ENCODE measurements around the gene PRSS57. TPM values are rescaled to one million over a fixed set of nuclear protein-coding genes. Genes with fewer than 3 reads are reported as not detected.

PRSS57 gene
- total and polyA plus RNA-seq, 4 donors = 0.10 to 2.0 (median 0.60) TPM; not detected in 1

DNA sequence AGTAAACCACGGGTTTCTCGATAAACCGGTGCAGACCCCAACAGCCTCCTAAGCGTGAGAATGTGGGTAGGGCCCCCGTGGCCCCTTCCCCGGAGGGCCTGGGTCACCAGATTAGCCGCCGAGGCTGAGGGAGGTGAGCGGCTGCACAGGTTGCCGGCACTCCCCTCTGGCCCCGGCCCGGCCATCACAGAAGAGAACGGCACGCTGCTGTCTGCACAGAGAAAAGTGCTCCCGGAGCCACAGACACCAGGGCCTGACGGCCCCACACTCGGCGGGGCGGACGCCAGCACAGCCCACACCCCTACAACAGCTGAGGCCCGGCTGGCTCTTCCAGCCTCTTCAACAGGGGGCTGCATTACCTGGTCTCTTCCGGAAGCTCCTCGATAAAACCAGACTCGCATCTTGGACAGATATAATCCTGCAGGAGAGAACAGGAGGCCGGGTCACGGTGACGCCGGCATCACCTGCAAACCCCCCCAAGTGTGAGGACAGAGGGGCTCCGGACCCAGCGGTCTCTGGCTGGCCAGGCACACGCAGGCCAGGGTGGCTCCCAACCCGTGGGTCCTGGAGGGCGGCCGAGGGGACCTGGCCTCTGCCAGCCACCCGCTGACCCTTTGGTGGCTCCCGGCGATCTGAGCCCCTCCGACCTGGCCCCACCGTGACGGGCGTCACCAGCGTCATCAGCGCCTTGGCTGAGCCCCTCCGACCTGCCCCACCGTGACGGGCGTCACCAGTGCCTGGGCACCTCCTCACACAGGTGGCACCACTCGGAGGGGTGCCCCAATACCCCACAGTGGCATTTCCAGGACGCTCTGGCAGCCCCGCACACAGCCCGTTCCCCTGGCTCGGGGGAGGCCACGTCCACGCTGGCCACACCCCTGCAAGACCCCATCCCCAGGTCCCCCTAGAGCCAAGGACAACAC is 42.5 kb downstream of the PRSS57 start:
- H3K27me3 ChIP-seq (ENCODE audit: control insufficient read depth in 3 of 3, insufficient read depth in 3 of 3, low read length in 2 of 3) = no peaks in the 10 kb centered on the region
- no peak for ATAC-seq (ENCODE audit: insufficient read depth, low FRiP score)
- TF ChIP-seq, protein P1, sequence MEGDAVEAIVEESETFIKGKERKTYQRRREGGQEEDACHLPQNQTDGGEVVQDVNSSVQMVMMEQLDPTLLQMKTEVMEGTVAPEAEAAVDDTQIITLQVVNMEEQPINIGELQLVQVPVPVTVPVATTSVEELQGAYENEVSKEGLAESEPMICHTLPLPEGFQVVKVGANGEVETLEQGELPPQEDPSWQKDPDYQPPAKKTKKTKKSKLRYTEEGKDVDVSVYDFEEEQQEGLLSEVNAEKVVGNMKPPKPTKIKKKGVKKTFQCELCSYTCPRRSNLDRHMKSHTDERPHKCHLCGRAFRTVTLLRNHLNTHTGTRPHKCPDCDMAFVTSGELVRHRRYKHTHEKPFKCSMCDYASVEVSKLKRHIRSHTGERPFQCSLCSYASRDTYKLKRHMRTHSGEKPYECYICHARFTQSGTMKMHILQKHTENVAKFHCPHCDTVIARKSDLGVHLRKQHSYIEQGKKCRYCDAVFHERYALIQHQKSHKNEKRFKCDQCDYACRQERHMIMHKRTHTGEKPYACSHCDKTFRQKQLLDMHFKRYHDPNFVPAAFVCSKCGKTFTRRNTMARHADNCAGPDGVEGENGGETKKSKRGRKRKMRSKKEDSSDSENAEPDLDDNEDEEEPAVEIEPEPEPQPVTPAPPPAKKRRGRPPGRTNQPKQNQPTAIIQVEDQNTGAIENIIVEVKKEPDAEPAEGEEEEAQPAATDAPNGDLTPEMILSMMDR (IDR thresholded peaks at IDR 0.05; ENCODE audit: control extremely low read depth, extremely low read depth) = no peak
- H3K36me3 ChIP-seq (ENCODE audit: control insufficient read depth in 4 of 4, insufficient read depth in 4 of 4, low read length in 4 of 4) = peaks cover 2 to 60% (median 10%) of the 10 kb centered on the region in 4 donors
- H3K9ac ChIP-seq (ENCODE audit: insufficient read depth in 1 of 2, low read length in 2 of 2) = no peak overlapping the region
- H3K4me1 ChIP-seq (ENCODE audit: control insufficient read depth in 5 of 5, insufficient read depth in 5 of 5, low read length in 5 of 5) = no peaks in the 10 kb centered on the region
- H3K4me3 ChIP-seq = no peak overlapping the region
- 94 to 95% methylated on average over 45 to 54 of the region's 54 CpGs for WGBS, 2 donors
- DNase-seq = no peak
- H3K27ac ChIP-seq (ENCODE audit: low read depth in 1 of 2, low read length in 1 of 2) = no peak overlapping the region
- no peaks in the 10 kb centered on the region for H3K9me3 ChIP-seq (ENCODE audit: control insufficient read depth in 4 of 4, insufficient read depth in 3 of 4, low read length in 3 of 4)

DNA sequence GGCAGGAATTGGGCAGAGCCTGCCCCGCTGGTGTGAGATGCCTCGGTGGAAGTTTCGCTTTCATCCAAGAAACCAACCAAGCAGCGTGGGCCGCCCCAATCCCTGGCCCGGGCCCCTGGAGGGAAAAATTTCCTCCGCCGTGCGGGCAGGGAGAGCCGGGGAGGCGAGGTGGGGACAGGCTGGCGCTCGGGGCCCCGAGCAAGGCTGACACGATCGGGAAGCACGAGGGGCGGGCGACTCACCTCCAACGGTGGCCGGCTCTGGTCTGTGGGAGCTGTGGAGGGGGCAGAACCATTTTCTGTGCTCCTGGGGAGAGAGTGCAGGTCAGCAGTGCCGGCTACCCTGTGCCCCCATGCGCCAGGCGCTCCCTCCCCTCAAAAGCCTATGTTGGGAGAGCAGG is 43.3 kb downstream of the PRSS57 start:
- 90 to 92% methylated on average over 24 of the region's 24 CpGs for WGBS, 2 donors

DNA sequence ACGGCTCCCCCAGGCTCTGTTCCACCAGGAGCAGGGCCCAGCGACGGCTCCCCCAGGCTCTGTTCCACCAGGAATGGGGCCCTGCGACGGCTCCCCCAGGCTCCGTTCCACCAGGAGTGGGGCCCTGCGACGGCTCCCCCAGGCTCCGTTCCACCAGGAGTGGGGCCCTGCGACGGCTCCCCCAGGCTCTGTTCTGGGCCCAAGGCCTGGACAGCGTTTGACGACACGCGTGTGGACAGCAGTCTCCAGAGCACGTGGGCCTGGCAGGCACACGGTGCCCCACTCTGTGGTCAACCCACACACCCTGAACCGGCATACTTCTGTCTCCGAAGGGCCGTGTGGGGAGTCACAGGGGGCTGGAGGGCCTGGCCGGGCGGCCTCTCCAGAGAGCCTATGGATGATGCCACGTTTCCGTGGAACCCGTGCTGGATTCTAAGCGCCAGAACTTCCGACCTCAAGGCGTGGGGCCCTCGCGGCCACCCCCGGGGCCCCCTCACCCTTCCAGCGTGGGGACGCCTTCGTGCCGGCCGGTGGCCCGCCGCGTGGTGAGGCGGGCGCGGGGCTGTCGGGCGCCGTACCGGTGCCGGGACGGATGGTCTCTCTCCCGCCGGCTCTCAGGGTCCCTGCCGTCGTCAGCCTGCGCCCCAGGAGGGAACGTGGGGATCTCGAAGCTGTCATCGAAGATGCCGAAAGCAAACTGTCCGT is 44.0 kb downstream of the PRSS57 start:
- Histone ChIP-seq H3K27me3 (ENCODE audit: control insufficient read depth in 3 of 3, insufficient read depth in 3 of 3, low read length in 2 of 3) (no peaks in the 10 kb centered on the region), H3K9ac (ENCODE audit: insufficient read depth in 1 of 2, low read length in 2 of 2) (no peak overlapping the region), H3K9me3 (ENCODE audit: control insufficient read depth in 4 of 4, insufficient read depth in 3 of 4, low read length in 3 of 4) (no peaks in the 10 kb centered on the region), H3K4me3 (no peak overlapping the region), H3K36me3 (ENCODE audit: control insufficient read depth in 4 of 4, insufficient read depth in 4 of 4, low read length in 4 of 4) (peaks cover 2 to 70% (median 12%) of the 10 kb centered on the region in 4 donors), H3K4me1 (ENCODE audit: control insufficient read depth in 5 of 5, insufficient read depth in 5 of 5, low read length in 5 of 5) (no peaks in the 10 kb centered on the region), H3K27ac (ENCODE audit: low read depth in 1 of 2, low read length in 1 of 2) (no peak overlapping the region)
- ATAC-seq (ENCODE audit: insufficient read depth, low FRiP score) = no peak
- TF ChIP-seq, protein P1 (IDR thresholded peaks at IDR 0.05; ENCODE audit: control extremely low read depth, extremely low read depth) = no peak
- no peak for DNase-seq
- WGBS, 2 donors = 96% methylated on average over 58 of the region's 58 CpGs

More for the DNA sequence above, 43.3 kb downstream of the PRSS57 start:
- Histone ChIP-seq H3K4me1 (ENCODE audit: control insufficient read depth in 5 of 5, insufficient read depth in 5 of 5, low read length in 5 of 5) (no peaks in the 10 kb centered on the region), H3K36me3 (ENCODE audit: control insufficient read depth in 4 of 4, insufficient read depth in 4 of 4, low read length in 4 of 4) (peaks cover 2 to 63% (median 12%) of the 10 kb centered on the region in 4 donors), H3K27me3 (ENCODE audit: control insufficient read depth in 3 of 3, insufficient read depth in 3 of 3, low read length in 2 of 3) (no peaks in the 10 kb centered on the region), H3K4me3 (no peak overlapping the region), H3K27ac (ENCODE audit: low read depth in 1 of 2, low read length in 1 of 2) (no peak overlapping the region), H3K9ac (ENCODE audit: insufficient read depth in 1 of 2, low read length in 2 of 2) (no peak overlapping the region), H3K9me3 (ENCODE audit: control insufficient read depth in 4 of 4, insufficient read depth in 3 of 4, low read length in 3 of 4) (no peaks in the 10 kb centered on the region)
- TF ChIP-seq, protein P1 (IDR thresholded peaks at IDR 0.05; ENCODE audit: control extremely low read depth, extremely low read depth) = no peak
- DNase-seq (no peak), ATAC-seq (ENCODE audit: insufficient read depth, low FRiP score) (no peak)

Data from lung (tissue), 12 donors.